Activated CD4-positive, alpha-beta T cell treated with anti-CD3 and anti-CD28 coated beads, Interleukin-2, amount 10 ng/mL, durations not matched to agents 24 days and 14 days (primary cell): ENCODE results near the gene S100A14. TPM values are rescaled to one million over a fixed set of nuclear protein-coding genes. Genes with fewer than 3 reads are reported as not detected.
A peak's percentile ranks its signal among the peaks of the same experiment; 100 is the strongest.

ENCODE experiments used
- DNase-seq: peaks from one replicate; pipeline ENCODE4 v3.0.0; 2022
- H3K27ac Mint-ChIP-seq: one replicate; pipeline ENCODE4 v1.8.0; 2022; ENCODE audit warnings: mild to moderate bottlenecking, mixed read lengths
- H3K27me3 Mint-ChIP-seq: one replicate; pipeline ENCODE4 v1.8.0; 2022; ENCODE audit warnings: mixed read lengths
- H3K36me3 Mint-ChIP-seq: one replicate; pipeline ENCODE4 v1.8.0; 2022; ENCODE audit warnings: low read depth, mild to moderate bottlenecking, mixed read lengths
- H3K4me1 Mint-ChIP-seq: one replicate; pipeline ENCODE4 v1.8.0; 2021; ENCODE audit warnings: mixed read lengths
- H3K4me3 Mint-ChIP-seq: one replicate; pipeline ENCODE4 v1.8.0; 2022; ENCODE audit warnings: mild to moderate bottlenecking, moderate library complexity, mixed read lengths
- H3K9me3 Mint-ChIP-seq: one replicate; pipeline ENCODE4 v1.8.0; 2021; ENCODE audit warnings: mixed read lengths
- intact Hi-C: fragments of 100-400 bp; cut with micrococcal nuclease; formaldehyde crosslinking; loops from one replicate; pipeline ENCODE4 v1.15.1; 2023
- total RNA-seq: library from RNA; stranded (reverse); gene quantifications from 2 replicates; pipeline ENCODE4 v1.2.3, GENCODE V29; 2022

The S100A14 gene
- not detected in 2 replicates for total RNA-seq

- no peaks in the 10 kb centered on the region for H3K27me3 Mint-ChIP-seq
- H3K27ac Mint-ChIP-seq: peak within 1 kb of the TSS; percentile 32
- H3K36me3 Mint-ChIP-seq: no peaks in the 10 kb centered on the region
- peaks cover 8% of the 10 kb centered on the region for H3K4me1 Mint-ChIP-seq
- no peak within 1 kb of the TSS for H3K4me3 Mint-ChIP-seq
- no peaks in the 10 kb centered on the region for H3K9me3 Mint-ChIP-seq
- no peak for DNase-seq
- intact Hi-C loops: loop anchor here (2.0 kb wide), 1 partner anchor 84 kb away; no protein-coding TSS in a partner anchor
Measured at GRCh38 chr1:153616144-153616916, at the start of gene S100A14. TSS of gene S100A14 (minus strand) at chr1:153616325. CDS start at chr1:153615858, 467 bp downstream.

- H3K4me1 Mint-ChIP-seq: peaks cover 22% of the 10 kb centered on the region
- no peak for DNase-seq
- intact Hi-C loops: no loop called here
- H3K36me3 Mint-ChIP-seq: peaks cover 70% of the 10 kb centered on the region
- H3K27ac Mint-ChIP-seq: no peak overlapping the region
- H3K27me3 Mint-ChIP-seq: no peaks in the 10 kb centered on the region
- H3K9me3 Mint-ChIP-seq: no peaks in the 10 kb centered on the region
- H3K4me3 Mint-ChIP-seq: no peak overlapping the region
Measured at GRCh38 chr1:153663211-153663610, 47.1 kb upstream of the S100A14 start.

GRCh38 chr1:153662269-153662668, 46.1 kb upstream of the S100A14 start:
- Mint-ChIP-seq H3K27me3 (no peaks in the 10 kb centered on the region), H3K4me1 (peaks cover 15% of the 10 kb centered on the region), H3K27ac (peak overlapping the region; percentile 9), H3K4me3 (no peak overlapping the region), H3K9me3 (no peaks in the 10 kb centered on the region), H3K36me3 (peaks cover 61% of the 10 kb centered on the region)
- intact Hi-C loops: no loop called here
- DNase-seq: no peak

GRCh38 chr1:153661111-153661708, 45.1 kb upstream of the S100A14 start:
- Mint-ChIP-seq H3K4me1 (peaks cover 15% of the 10 kb centered on the region), H3K9me3 (no peaks in the 10 kb centered on the region), H3K27me3 (no peaks in the 10 kb centered on the region), H3K27ac (no peak overlapping the region), H3K36me3 (peaks cover 50% of the 10 kb centered on the region), H3K4me3 (no peak overlapping the region)
- DNase-seq: no peak
- intact Hi-C loops: no loop called here

- no peaks in the 10 kb centered on the region for H3K27me3 Mint-ChIP-seq
- peak overlapping the region; percentile 42 for H3K27ac Mint-ChIP-seq
- peaks cover 13% of the 10 kb centered on the region for H3K4me1 Mint-ChIP-seq
- H3K4me3 Mint-ChIP-seq: peak overlapping the region; percentile 98
- DNase-seq: no peak
- peaks cover 35% of the 10 kb centered on the region for H3K36me3 Mint-ChIP-seq
- intact Hi-C loops: no loop called here
- no peaks in the 10 kb centered on the region for H3K9me3 Mint-ChIP-seq
Measured at GRCh38 chr1:153659656-153660055, 43.5 kb upstream of the S100A14 start.

GRCh38 chr1:153659175-153659534, 43.0 kb upstream of the S100A14 start:
- Mint-ChIP-seq H3K36me3 (peaks cover 31% of the 10 kb centered on the region), H3K4me1 (peaks cover 13% of the 10 kb centered on the region), H3K27ac (peak overlapping the region; percentile 89), H3K9me3 (no peaks in the 10 kb centered on the region), H3K4me3 (peak overlapping the region; percentile 98), H3K27me3 (no peaks in the 10 kb centered on the region)
- intact Hi-C loops: no loop called here
- no peak for DNase-seq

- DNase-seq: peak; percentile 98
- Mint-ChIP-seq H3K4me3 (peak within 1 kb of the TSS; percentile 98), H3K4me1 (peaks cover 13% of the 10 kb centered on the region), H3K27ac (peak within 1 kb of the TSS; percentile 89), H3K9me3 (no peaks in the 10 kb centered on the region), H3K27me3 (no peaks in the 10 kb centered on the region), H3K36me3 (peaks cover 26% of the 10 kb centered on the region)
- intact Hi-C loops: loop anchor here (1.0 kb wide), 2 partner anchors 13 to 24 kb away; partner anchors contain the start of gene CHTOP
Measured at GRCh38 chr1:153658400-153659174, 42.5 kb upstream of the S100A14 start, which contains the start of gene SNAPIN. TSS of gene SNAPIN (plus strand) at chr1:153658703. CDS start at chr1:153658744, 41 bp downstream.

GRCh38 chr1:153655333-153655732, 39.2 kb upstream of the S100A14 start:
- H3K36me3 Mint-ChIP-seq: peaks cover 3% of the 10 kb centered on the region
- no peak overlapping the region for H3K27ac Mint-ChIP-seq
- no peak for DNase-seq
- H3K9me3 Mint-ChIP-seq: no peaks in the 10 kb centered on the region
- peaks cover 15% of the 10 kb centered on the region for H3K4me1 Mint-ChIP-seq
- H3K27me3 Mint-ChIP-seq: no peaks in the 10 kb centered on the region
- intact Hi-C loops: no loop called here
- no peak overlapping the region for H3K4me3 Mint-ChIP-seq

- intact Hi-C loops: no loop called here
- DNase-seq: no peak
- Mint-ChIP-seq H3K27me3 (no peaks in the 10 kb centered on the region), H3K4me1 (peaks cover 9% of the 10 kb centered on the region), H3K4me3 (no peak overlapping the region), H3K27ac (no peak overlapping the region), H3K9me3 (no peaks in the 10 kb centered on the region), H3K36me3 (no peaks in the 10 kb centered on the region)
Measured at GRCh38 chr1:153652805-153653500, 36.8 kb upstream of the S100A14 start.

- intact Hi-C loops: no loop called here
- no peak for DNase-seq
- Mint-ChIP-seq H3K27ac (no peak overlapping the region), H3K9me3 (no peaks in the 10 kb centered on the region), H3K27me3 (no peaks in the 10 kb centered on the region), H3K36me3 (peaks cover 8% of the 10 kb centered on the region), H3K4me1 (peaks cover 11% of the 10 kb centered on the region), H3K4me3 (no peak overlapping the region)
Measured at GRCh38 chr1:153651771-153652170, 35.6 kb upstream of the S100A14 start.

- no peaks in the 10 kb centered on the region for H3K9me3 Mint-ChIP-seq
- H3K36me3 Mint-ChIP-seq: peaks cover 25% of the 10 kb centered on the region
- intact Hi-C loops: no loop called here
- no peaks in the 10 kb centered on the region for H3K27me3 Mint-ChIP-seq
- no peak overlapping the region for H3K27ac Mint-ChIP-seq
- DNase-seq: no peak
- no peak overlapping the region for H3K4me3 Mint-ChIP-seq
- H3K4me1 Mint-ChIP-seq: peaks cover 22% of the 10 kb centered on the region
Measured at GRCh38 chr1:153649863-153650235, 33.7 kb upstream of the S100A14 start.

- Mint-ChIP-seq H3K4me3 (no peak overlapping the region), H3K27me3 (no peaks in the 10 kb centered on the region), H3K27ac (peak overlapping the region; percentile 25), H3K36me3 (peaks cover 29% of the 10 kb centered on the region), H3K4me1 (peaks cover 24% of the 10 kb centered on the region), H3K9me3 (no peaks in the 10 kb centered on the region)
- DNase-seq: peak; percentile 68
- intact Hi-C loops: no loop called here
Measured at GRCh38 chr1:153649137-153649862, 33.2 kb upstream of the S100A14 start.
